HL-60 (cell line): ENCODE results near the gene TOR1AIP2.

Experiments used
- GABPA ChIP-seq: IDR thresholded peaks from 2 replicates; pipeline ENCODE4 v1.6.1; 2012; ENCODE audit warnings: low read depth
- POLR2AphosphoS5 ChIP-seq: IDR thresholded peaks from 2 replicates; pipeline ENCODE4 v1.6.1; 2012; ENCODE audit warnings: low read depth
- SPI1 ChIP-seq: IDR thresholded peaks from 2 replicates; pipeline ENCODE4 v1.6.1; 2012; ENCODE audit warnings: low read depth, mild to moderate bottlenecking, borderline replicate concordance
- TF ChIP-seq, protein P1 (sequence below): IDR thresholded peaks from one replicate; pipeline ENCODE4 v1.5.1; 2011; ENCODE audit warnings: low read length, control low read depth, inconsistent platforms; ENCODE audit not compliant: insufficient read depth
- TF ChIP-seq, protein P2 (sequence below): IDR thresholded peaks from 2 replicates; pipeline ENCODE4 v1.6.1; 2012; ENCODE audit warnings: low read depth; ENCODE audit not compliant: insufficient replicate concordance

DNA sequence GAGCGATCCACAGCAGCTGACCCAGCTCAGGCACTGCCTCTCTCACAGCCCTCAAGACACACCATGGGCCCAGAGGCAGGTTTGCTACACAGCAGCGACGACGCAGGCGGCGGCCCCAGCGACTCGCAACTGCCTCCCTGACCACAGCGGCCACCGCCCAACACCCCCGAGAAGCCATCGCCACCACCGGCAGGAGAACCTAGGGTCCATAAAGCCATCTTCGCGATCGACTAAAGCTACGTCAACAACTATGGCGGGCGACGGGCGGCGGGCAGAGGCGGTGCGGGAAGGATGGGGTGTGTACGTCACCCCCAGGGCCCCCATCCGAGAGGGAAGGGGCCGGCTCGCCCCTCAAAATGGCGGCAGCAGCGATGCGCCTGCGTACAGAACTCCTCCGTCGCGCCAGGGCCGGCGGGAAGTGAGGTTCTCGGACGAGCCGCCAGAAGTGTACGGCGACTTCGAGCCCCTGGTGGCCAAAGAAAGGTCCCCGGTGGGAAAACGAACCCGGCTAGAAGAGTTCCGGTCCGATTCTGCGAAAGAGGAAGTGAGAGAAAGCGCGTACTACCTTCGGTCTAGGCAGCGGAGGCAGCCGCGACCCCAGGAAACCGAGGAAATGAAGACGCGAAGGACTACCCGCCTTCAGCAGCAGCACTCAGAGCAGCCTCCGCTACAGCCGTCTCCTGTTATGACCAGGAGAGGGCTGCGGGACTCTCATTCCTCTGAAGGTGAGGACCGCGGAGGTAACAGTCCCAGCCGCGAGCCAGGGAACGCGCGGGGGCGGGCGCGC lies 4.8 kb upstream of the TOR1AIP2 start, which contains the start of gene TOR1AIP1:
- TF ChIP-seq POLR2AphosphoS5 (peak; percentile 78), SPI1 (peak; percentile 100), GABPA (peak; percentile 99)
- TF ChIP-seq, protein P1, sequence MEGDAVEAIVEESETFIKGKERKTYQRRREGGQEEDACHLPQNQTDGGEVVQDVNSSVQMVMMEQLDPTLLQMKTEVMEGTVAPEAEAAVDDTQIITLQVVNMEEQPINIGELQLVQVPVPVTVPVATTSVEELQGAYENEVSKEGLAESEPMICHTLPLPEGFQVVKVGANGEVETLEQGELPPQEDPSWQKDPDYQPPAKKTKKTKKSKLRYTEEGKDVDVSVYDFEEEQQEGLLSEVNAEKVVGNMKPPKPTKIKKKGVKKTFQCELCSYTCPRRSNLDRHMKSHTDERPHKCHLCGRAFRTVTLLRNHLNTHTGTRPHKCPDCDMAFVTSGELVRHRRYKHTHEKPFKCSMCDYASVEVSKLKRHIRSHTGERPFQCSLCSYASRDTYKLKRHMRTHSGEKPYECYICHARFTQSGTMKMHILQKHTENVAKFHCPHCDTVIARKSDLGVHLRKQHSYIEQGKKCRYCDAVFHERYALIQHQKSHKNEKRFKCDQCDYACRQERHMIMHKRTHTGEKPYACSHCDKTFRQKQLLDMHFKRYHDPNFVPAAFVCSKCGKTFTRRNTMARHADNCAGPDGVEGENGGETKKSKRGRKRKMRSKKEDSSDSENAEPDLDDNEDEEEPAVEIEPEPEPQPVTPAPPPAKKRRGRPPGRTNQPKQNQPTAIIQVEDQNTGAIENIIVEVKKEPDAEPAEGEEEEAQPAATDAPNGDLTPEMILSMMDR: no peak
- TF ChIP-seq, protein P2, sequence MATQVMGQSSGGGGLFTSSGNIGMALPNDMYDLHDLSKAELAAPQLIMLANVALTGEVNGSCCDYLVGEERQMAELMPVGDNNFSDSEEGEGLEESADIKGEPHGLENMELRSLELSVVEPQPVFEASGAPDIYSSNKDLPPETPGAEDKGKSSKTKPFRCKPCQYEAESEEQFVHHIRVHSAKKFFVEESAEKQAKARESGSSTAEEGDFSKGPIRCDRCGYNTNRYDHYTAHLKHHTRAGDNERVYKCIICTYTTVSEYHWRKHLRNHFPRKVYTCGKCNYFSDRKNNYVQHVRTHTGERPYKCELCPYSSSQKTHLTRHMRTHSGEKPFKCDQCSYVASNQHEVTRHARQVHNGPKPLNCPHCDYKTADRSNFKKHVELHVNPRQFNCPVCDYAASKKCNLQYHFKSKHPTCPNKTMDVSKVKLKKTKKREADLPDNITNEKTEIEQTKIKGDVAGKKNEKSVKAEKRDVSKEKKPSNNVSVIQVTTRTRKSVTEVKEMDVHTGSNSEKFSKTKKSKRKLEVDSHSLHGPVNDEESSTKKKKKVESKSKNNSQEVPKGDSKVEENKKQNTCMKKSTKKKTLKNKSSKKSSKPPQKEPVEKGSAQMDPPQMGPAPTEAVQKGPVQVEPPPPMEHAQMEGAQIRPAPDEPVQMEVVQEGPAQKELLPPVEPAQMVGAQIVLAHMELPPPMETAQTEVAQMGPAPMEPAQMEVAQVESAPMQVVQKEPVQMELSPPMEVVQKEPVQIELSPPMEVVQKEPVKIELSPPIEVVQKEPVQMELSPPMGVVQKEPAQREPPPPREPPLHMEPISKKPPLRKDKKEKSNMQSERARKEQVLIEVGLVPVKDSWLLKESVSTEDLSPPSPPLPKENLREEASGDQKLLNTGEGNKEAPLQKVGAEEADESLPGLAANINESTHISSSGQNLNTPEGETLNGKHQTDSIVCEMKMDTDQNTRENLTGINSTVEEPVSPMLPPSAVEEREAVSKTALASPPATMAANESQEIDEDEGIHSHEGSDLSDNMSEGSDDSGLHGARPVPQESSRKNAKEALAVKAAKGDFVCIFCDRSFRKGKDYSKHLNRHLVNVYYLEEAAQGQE: peak; percentile 79
